ENCODE measurements around the gene GBF1. TPM values are rescaled to one million over a fixed set of nuclear protein-coding genes. Genes with fewer than 3 reads are reported as not detected.
A peak's percentile ranks its signal among the peaks of the same experiment; 100 is the strongest.

The GBF1 gene
- total and polyA plus RNA-seq, 2 of the 13 experiments (the other 11 are each of a cell fraction or from before 2014, with no cell fraction given), result 17.1 to 21.9 TPM

DNA sequence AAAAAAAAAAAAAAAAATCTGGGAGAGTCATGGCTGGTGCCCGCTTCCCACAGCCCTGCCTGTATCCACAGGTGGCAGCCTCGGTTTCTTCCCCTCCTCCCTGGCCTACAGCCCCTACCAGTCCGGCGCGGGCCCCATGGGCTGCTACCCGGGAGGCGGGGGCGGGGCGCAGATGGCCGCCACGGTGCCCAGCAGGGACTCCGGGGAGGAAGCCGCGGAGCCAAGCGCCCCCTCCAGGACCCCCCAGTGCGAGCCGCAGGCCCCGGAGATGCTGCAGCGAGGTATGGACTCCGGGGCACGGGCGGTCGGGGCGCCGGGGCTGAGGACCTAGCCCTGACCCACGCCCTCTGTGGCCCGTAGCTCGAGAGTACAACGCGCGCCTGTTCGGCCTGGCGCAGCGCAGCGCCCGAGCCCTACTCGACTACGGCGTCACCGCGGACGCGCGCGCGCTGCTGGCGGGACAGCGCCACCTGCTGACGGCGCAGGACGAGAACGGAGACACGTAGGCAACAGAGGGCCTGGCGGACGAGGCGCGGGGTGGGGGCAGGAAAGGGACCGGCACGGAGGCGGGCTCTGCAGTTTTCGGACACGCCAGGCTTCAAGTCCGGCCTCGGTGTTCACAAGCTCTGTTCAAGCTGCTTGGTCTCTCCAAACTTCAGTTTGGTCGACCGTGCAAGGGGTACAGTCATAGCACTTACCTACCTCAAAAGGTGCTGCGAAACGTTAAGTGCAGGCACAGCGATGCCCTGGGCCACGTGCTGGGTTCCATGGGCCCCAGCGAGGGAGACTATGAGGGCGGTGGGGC is 154.1 kb downstream of the GBF1 start (continued):
- TF ChIP-seq, protein P1, sequence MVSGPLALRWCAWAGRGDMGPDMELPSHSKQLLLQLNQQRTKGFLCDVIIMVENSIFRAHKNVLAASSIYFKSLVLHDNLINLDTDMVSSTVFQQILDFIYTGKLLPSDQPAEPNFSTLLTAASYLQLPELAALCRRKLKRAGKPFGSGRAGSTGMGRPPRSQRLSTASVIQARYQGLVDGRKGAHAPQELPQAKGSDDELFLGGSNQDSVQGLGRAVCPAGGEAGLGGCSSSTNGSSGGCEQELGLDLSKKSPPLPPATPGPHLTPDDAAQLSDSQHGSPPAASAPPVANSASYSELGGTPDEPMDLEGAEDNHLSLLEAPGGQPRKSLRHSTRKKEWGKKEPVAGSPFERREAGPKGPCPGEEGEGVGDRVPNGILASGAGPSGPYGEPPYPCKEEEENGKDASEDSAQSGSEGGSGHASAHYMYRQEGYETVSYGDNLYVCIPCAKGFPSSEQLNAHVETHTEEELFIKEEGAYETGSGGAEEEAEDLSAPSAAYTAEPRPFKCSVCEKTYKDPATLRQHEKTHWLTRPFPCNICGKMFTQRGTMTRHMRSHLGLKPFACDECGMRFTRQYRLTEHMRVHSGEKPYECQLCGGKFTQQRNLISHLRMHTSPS (CRISPR knock-in tag; IDR thresholded peaks at IDR 0.05; ENCODE audit: low read depth), result peak; percentile 81
- TF ChIP-seq, protein P2, sequence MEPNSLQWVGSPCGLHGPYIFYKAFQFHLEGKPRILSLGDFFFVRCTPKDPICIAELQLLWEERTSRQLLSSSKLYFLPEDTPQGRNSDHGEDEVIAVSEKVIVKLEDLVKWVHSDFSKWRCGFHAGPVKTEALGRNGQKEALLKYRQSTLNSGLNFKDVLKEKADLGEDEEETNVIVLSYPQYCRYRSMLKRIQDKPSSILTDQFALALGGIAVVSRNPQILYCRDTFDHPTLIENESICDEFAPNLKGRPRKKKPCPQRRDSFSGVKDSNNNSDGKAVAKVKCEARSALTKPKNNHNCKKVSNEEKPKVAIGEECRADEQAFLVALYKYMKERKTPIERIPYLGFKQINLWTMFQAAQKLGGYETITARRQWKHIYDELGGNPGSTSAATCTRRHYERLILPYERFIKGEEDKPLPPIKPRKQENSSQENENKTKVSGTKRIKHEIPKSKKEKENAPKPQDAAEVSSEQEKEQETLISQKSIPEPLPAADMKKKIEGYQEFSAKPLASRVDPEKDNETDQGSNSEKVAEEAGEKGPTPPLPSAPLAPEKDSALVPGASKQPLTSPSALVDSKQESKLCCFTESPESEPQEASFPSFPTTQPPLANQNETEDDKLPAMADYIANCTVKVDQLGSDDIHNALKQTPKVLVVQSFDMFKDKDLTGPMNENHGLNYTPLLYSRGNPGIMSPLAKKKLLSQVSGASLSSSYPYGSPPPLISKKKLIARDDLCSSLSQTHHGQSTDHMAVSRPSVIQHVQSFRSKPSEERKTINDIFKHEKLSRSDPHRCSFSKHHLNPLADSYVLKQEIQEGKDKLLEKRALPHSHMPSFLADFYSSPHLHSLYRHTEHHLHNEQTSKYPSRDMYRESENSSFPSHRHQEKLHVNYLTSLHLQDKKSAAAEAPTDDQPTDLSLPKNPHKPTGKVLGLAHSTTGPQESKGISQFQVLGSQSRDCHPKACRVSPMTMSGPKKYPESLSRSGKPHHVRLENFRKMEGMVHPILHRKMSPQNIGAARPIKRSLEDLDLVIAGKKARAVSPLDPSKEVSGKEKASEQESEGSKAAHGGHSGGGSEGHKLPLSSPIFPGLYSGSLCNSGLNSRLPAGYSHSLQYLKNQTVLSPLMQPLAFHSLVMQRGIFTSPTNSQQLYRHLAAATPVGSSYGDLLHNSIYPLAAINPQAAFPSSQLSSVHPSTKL (CRISPR knock-in tag; IDR thresholded peaks at IDR 0.05), result peak; percentile 65
- TF ChIP-seq TEAD2 (CRISPR knock-in tag; IDR thresholded peaks at IDR 0.05) (no peak), ATF1 (CRISPR knock-in tag; IDR thresholded peaks at IDR 0.05) (no peak), ZZZ3 (CRISPR knock-in tag; IDR thresholded peaks at IDR 0.05; ENCODE audit: borderline replicate concordance) (no peak; the same call in 1 of the 2 replicates), ZNF30 (CRISPR knock-in tag; IDR thresholded peaks at IDR 0.05) (no peak), SKI (IDR thresholded peaks at IDR 0.05; ENCODE audit: partially characterized antibody) (peak; percentile 42), ZNF543 (CRISPR knock-in tag; IDR thresholded peaks at IDR 0.05) (no peak), ZNF558 (CRISPR knock-in tag; IDR thresholded peaks at IDR 0.05; ENCODE audit: borderline replicate concordance) (no peak), ZNF780A (CRISPR knock-in tag; IDR thresholded peaks at IDR 0.05) (peak; percentile 76; the same call in 1 of the 2 replicates), MIER2 (CRISPR knock-in tag; IDR thresholded peaks at IDR 0.05) (peak; percentile 87; the same call in 1 of the 2 replicates), KMT2A (CRISPR knock-in tag; IDR thresholded peaks at IDR 0.05) (peak; percentile 93), ZNF605 (CRISPR knock-in tag; IDR thresholded peaks at IDR 0.05) (no peak; the same call in 1 of the 2 replicates), MXD4 (CRISPR knock-in tag; IDR thresholded peaks at IDR 0.05) (no peak; the same call in none of the 2 replicates), MIER3 (CRISPR knock-in tag; IDR thresholded peaks at IDR 0.05; ENCODE audit: borderline replicate concordance) (peak; percentile 81; the same call in 1 of the 2 replicates), ZNF782 (CRISPR knock-in tag; IDR thresholded peaks at IDR 0.05; ENCODE audit: borderline replicate concordance) (no peak)
- TF ChIP-seq, protein P3, sequence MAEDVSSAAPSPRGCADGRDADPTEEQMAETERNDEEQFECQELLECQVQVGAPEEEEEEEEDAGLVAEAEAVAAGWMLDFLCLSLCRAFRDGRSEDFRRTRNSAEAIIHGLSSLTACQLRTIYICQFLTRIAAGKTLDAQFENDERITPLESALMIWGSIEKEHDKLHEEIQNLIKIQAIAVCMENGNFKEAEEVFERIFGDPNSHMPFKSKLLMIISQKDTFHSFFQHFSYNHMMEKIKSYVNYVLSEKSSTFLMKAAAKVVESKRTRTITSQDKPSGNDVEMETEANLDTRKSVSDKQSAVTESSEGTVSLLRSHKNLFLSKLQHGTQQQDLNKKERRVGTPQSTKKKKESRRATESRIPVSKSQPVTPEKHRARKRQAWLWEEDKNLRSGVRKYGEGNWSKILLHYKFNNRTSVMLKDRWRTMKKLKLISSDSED (CRISPR knock-in tag; IDR thresholded peaks at IDR 0.05), result no peak
- TF ChIP-seq, protein P4, sequence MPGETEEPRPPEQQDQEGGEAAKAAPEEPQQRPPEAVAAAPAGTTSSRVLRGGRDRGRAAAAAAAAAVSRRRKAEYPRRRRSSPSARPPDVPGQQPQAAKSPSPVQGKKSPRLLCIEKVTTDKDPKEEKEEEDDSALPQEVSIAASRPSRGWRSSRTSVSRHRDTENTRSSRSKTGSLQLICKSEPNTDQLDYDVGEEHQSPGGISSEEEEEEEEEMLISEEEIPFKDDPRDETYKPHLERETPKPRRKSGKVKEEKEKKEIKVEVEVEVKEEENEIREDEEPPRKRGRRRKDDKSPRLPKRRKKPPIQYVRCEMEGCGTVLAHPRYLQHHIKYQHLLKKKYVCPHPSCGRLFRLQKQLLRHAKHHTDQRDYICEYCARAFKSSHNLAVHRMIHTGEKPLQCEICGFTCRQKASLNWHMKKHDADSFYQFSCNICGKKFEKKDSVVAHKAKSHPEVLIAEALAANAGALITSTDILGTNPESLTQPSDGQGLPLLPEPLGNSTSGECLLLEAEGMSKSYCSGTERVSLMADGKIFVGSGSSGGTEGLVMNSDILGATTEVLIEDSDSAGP (CRISPR knock-in tag; IDR thresholded peaks at IDR 0.05; ENCODE audit: borderline replicate concordance), result peak; percentile 96
- TF ChIP-seq, protein P5, sequence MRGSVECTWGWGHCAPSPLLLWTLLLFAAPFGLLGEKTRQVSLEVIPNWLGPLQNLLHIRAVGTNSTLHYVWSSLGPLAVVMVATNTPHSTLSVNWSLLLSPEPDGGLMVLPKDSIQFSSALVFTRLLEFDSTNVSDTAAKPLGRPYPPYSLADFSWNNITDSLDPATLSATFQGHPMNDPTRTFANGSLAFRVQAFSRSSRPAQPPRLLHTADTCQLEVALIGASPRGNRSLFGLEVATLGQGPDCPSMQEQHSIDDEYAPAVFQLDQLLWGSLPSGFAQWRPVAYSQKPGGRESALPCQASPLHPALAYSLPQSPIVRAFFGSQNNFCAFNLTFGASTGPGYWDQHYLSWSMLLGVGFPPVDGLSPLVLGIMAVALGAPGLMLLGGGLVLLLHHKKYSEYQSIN (CRISPR knock-in tag; IDR thresholded peaks at IDR 0.05; ENCODE audit: borderline replicate concordance), result no peak
